Activated T-cell treated with anti-CD3 and anti-CD28 coated beads, Interleukin-2, amount 50 U/mL, for 48 hours (primary cell): Measurements from ENCODE around the gene SF1.

Source experiments
- DNase-seq, 2 experiments: peaks; one replicate each; pipeline ENCODE4 v3.0.0-alpha.2; 2020

SF1 gene

DNA sequence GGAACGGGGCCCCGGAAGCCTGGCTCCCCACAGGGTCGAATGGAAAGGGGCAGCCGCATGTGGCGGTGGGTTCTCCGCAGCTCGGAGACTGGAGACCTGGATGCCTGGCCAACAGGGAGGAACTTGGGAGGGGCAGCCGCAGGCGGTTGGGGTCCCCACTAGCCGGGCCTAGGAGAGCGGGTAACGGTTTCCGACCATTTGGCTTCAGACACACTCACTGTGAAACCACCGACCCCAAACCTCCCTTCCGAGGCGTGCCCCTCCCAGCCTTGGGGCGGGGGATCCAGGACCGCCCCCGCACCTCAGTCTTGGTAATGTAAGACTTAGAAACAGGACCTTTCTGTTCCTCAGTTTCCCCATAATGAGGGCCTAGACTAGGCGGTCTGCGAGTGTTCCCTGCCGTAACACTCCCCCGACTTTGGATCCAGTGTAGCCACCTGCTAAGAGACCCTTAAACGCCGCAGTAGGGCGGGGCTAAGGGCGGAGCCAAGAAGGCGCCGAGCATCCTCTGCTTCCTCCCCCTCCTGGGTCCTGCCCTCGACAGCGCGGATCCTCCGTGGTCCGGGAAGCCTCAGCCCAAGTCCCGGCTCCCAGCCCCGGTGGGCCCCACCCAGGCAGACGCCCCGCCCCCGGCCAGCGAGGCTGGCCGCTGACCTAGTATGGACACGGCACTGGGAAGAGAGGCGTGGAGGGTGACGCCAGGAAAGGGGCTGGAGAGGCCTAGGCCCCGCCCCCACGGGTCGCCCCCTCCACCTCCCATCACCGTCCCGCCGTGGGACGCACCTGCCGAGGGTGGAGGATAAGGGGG is 32.6 kb downstream of the SF1 start:
- peak; percentile 79 for DNase-seq

DNA sequence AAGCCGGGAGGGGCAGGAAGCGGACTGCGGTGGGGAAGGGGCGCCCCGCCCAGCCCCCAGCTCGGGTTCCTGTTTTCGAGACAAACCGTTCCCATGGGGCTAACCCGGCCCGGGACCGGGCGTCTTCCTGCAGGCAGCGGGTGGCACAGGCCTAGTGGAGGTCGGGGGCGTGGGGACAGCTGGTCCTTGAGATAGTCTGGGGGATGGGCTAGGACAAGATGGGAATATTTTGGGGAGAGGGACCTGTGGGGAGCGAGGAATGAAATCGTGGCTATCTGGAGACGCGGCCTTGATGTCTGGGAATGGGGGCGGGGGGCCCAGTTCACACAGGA is 33.2 kb downstream of the SF1 start:
- DNase-seq, result peak; percentile 62 to 65

DNA sequence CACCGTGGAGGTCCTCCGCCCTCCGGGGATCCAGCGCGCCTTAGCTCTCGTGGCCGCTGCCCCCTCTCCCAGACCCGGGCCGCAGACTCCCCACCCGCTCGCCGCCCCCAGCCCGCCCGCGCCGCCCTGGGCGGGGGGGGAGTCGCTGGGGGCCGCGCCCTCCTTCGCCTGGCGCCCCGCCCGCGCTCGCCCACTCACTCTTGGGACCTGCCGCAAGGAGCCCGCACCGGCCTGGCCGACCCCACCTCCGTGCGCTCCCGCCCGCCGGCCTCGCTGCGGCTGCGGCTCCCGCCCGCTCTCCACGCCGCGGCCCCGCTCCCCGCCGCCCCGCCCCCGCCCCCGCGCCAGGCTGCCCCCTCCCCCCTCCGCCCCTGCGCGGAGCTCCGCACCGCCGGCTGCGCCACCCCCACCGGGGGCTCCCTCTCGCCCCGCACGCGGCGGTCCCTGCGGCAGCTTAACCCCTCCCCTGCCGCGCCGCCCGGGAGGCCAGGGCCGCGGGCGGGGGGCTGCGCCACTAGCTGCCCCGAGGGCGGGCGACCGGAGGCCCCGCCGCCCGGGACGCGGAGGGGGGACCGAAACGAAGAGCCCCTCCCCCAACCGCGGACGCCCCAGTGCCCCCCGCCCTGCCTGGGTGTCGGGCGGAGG is 33.7 kb downstream of the SF1 start:
- no peak for DNase-seq

DNA sequence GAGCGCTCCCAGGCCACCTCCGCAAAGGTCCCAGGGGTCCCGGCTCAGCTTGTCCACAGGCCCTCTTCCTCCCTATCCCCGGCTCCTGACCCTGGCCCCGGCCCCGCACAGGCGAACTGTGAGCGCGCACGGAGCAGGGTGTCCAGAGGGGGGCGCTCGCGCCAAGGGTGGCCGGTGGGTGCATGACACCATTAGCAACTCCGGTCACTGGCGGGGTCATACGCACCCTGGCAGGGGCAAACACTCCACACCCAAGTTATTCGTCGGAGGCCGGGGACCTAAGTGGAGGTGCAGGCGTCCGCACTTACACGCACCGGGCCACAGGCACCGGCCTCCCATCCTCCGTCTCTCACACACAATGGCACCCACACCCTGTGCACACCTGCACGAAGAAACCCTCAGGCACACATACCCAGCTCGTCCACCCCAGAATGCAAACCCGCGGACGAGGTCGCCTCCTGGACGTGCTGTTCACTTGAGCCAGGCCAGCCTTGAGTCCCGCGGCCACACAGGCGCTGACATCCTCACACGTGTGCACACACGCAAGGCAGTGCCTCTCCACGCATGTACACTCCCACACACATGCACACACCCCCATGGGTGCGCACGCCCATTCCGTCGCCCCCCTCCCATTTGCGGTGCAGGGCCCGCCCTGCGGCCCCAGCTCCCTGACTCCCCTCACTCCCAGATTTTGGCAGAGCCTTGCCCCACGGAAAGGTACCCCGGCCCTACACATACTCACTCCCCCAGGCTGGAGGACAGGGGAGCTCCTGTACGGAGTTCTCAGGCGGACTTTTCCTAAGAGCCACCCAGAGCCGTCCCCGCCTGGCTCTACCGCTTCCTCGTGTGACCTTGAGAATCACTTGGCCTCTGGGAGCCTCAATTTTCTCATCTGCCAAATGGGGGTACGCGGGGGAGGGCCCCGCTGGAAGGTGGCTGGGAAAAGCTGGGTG is 34.5 kb downstream of the SF1 start, which contains the start of gene RASGRP2:
TSS of gene RASGRP2 (minus strand) at position 552 of the 953 bp plus-strand sequence. CDS start 1,276 bp downstream, outside the sequence.
- peak; percentile 84 to 88 for DNase-seq

DNA sequence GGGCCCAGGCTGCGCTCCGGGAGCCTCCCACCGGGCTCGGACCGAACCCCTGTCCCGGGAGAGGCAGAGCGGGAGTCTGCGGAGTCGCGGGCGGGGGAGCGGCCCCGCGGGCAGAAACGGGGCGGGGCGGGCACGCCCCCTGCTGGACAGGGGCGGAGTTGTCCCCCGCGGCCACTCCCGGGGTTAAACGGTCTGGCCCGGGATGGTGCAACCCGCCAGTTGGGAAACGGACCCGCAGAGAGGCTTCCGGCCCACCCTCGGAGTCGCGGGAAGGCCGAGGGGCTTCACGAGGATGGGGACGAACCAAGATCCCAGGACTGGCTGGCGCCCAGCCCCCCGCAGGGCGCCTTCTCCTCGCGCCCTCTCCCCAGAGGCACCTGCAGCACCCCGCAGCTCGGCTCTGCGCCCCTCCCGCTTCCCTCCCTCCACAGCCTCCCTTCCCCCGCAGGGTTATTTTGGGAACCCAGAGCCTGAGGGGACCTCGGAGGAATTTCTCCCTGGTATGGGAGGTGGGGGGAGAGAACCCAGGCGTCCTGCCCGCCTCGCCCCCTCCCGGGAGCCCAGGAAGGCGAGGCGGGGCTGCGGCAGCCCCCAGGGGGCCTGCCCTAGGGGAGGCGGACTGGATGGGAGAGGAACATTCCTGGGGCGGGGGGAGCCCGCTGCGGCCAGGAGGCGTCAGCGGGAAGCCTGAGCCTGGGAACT is 35.3 kb downstream of the SF1 start:
- DNase-seq, result peak; percentile 87 to 90

DNA sequence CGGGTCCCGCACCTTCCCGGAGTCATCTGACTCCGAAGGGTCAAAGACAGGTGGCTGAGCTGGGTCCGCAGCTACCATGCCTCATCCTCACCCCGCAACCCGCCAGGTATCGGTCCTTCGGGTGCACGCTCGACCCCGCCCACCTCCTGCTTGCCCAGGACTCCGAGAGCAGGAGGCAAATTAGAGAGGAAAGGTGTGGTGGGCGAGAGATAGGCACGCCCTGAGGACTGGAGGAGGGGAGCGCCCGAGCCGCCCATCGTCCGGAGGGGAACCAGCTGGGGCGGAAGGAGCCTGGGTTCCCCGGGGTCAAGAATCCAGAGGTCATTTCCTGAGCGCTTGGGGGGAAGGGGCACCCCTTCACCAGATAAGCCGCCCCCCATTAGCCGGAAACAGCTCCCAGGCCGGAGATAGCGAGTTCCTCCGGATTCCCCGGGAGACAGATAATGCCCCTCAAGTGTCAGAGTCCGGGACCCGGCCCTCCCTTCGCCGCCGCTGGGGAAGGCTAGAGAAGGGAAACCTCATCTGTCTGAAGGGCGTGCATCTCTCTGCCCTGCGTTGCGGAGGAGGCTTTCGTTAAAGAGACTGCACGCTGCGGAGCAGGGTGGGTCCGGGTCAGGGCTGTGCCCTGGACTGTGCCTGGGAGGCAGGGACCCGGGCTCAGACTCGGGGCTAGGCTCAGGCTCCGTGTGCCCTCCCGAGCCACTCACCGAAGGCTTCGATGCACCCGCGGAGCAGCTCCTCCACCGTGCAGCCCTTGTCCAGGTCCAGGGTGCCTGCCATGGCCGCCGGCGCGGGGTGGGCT is 36.1 kb downstream of the SF1 start:
- no peak for DNase-seq

DNA sequence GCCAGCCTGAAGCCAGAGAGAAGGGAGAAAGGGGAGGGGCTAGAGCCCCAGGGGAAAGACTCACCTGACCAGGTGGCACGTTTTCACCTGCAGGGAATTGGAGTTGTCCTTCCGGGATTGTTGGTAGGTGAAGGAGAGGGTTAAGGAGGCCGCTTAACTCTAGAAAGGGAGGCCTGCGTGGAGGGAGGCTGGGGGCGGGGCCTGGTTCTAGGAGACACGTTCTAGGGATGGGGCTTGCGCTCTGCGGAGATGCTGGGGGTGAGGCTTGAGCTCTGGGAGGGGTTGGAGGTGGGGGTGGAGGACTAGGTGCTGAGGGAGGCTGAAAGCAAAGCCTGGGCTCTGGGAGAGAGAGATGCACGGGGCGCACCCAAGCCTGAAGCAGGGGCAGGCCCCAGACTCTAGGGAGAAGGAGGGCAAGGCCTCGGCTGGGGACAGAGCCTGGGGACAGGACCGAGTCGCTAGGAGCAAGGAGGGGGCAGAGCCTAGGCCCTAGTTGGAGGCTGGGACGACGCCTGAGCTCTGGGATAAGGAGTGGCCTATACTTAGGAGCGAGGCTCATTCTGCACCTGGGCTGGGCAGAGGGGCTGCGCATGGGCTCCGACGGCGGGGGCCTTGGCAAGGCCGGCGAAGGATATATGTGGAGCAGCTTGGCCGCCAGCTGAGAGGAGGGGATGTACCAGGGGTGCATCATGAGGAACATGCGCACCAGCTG is 36.8 kb downstream of the SF1 start:
- DNase-seq, result no peak

DNA sequence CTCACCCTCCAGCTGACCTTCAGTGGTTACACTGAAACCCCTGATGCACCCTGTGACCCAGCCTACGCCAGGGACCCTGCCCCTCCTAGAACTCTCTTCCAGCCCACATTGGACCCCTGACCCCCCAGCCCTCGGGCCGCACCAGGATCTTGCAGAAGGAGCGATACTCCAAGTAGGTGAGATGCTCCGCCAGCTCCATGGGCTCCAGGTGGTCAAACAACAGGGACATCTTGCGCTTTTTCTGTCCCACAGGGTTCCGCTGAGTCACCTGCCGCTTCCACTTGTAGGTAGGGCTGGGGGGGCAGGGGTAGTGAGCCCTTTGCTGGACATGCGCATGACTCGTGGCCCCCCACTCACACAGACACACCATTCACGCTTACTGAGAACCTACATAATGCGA is 38.5 kb downstream of the SF1 start:
- DNase-seq, result no peak

DNA sequence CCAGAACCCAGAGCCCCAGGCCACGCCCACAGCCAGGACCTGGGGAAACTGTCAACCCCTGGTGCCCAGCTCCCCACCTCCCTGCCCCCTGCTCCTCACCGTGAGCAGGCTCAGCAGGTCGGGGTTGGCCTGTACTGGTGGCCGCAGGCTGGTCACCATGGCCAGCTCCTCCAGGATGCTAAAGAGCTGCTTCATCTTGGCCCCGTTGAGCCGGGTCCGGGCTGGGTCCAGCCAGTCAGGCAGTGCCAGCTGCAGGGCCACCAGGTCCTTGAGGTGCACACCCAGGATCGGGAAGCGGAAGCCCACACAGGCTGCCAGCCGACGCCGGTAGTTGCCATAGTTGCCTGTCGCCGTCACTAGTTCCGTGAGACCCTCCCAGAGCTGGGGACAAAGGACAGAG is 41.7 kb downstream of the SF1 start:
- DNase-seq, result no peak

DNA sequence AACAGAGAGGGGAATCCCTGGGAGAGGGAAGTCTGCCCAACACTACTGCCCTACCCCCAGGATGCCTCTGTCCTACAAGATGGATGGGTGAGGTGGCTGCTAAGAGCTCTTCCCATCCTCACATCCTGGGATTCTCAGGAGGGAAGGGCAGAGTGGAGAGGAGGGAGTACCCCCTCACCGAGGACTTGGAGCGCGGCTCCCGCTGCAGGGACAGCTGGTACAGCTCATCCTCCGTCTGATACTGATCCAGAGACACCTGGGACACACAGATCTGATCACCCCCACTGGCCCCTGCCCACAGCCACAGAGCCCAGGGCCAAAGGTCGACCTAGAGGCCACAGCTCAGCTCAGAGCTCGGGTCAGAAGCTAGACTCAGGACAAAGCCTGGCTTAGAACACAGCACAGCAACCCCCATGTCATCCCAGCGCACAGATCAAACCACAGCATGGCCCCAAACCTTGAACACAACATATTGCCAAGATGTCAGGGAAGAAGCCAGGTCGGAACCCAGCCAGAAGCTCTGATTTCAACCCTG is 42.5 kb downstream of the SF1 start:
- no peak for DNase-seq

DNA sequence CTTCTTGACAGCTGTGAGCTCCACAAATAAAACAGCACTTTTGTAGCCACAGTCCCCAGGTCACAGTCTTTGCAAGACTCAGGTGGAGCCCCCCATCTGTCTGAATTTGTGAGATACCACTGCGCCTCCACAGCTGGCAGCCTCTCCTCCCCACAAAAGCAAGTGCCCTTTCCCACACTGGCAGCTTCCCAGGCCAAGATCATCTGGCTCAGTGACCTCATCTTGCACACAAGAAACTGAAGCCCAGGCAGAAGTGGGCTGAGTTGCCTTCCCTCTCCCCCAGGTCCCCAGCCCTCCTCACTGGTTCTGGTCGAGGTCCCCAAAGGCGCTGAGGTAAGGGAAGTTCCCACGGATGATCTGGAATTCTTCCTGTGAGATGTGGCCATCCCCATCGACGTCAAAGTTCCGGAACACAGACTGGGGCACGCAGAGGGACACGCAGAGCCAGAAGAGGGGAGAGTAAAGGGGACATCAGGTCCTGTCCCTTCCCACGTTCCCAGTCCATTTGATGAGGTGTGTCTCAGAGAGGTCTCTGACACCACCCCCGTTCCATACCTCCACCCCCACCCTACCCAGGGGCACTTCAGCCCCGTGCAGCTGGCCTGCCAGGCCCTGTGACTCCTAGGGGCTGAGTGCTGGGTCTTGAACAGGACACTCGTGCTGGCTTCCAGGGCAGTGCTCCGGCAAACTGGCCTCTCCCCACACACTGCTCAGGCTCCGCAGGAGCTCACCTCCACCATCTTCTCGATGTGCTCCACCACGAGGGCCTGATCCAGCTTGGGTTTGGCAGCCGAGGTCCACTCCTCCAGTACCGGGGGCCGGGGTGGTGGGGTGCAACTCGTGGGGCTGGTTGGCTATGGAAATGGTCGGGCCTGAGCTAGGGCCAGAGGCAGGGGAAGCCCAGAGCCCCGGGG is 43.3 kb downstream of the SF1 start:
- DNase-seq, result no peak

DNA sequence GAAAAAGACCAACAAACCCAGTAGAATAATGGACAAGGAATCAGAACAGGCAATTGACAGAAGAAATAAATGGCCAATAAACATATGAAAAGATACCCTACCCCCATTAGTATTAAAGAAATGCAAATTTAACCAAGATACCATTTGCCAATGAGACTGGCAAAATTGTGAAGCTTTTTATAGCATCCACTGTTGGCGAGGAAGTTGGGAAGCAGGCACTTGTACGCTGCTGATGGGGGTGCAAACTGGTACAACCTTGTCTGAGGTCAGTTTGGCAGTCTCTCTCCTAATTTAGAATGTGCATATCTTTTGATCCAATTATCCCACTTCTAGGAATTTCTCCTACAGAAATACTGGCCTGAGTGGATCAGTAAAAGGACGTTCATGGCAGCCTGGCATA is 46.7 kb downstream of the SF1 start:
- no peak for DNase-seq

DNA sequence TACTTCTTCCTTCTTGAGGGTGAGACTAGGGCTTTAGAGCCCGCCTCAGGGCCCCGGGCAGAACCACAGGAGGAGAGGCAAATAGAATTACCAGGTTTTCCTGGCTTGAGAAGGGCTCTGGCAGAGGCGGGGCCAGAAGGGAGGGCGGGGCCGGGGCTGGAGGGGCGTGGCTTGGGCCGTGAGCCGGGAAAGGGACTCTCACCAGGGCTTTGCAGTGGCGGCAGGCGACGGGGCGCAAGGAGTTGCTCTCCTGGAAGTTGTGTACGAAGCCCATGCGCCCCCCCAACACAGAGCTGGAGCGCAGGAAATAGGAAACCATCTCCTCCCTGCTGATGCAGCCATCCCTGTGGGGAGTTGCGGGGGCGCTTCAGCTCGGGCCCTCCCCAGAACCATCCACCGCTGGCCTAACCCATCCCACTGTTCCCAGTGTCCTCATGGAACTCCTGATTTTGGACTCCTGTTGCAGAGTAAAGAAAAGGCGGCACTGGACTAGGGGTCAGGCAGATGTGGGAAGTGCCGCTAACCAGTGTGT is 48.4 kb downstream of the SF1 start:
- peak; percentile 54 to 56 for DNase-seq

DNA sequence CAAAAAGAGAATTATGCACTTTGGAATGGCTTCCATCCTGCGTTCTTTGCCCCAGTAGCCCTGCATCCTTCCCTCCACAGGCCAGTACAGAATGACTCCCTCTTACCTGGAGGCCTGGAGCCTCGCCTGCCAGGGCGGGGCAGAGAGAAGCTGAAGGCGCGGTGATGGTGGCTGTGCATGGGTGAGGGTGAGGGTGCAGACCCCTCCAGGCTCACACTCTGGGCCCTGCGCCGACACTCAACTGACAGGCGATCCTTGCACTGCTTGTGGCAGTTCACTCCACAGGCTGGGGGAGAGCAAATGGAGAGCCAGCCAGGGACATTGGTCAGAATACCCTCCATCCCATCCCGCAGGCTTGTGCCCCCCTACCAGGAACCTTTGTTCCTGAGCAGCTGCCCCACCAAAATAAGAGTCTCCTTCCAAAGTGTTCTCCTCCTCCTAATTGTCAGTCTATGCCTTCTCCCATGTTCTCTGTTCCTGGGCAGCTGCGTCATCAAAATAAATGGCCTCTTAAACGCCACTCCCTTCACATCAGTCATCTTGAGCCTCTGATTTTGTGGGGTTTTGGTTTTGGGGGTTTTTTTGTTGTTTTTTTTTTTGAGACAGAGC is 49.5 kb downstream of the SF1 start:
- DNase-seq, result no peak

DNA sequence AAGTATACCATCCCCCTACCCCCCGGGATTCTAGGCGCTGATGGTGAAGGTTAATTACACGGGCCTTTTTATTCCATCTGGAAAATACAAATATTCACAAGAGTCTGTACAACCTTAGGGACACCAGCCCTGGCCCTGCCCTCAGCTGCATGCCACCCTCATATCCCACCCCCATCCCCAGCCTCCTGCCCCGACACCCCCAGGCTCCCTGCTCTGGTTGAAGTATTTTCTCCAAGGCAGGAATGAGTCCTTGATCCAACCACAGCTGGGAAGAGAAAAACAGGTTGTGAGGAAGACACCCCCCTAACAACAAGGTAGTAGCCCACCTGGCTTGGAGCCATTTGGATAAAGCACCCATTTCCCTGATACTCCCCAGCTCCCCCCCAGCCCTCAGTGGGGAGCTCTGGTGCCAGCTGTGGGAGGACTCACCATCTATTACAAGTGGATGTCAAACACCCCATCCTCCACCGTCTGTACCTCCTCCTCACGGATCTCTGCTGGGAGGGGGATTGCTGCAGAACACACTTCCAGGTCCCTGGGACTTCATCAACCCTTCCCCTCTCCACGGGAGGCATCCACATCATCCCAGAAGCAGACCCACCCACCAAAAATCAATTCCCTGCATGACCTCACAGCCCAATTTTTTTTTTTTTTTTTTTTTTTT is 51.3 kb downstream of the SF1 start:
- DNase-seq, result no peak

DNA sequence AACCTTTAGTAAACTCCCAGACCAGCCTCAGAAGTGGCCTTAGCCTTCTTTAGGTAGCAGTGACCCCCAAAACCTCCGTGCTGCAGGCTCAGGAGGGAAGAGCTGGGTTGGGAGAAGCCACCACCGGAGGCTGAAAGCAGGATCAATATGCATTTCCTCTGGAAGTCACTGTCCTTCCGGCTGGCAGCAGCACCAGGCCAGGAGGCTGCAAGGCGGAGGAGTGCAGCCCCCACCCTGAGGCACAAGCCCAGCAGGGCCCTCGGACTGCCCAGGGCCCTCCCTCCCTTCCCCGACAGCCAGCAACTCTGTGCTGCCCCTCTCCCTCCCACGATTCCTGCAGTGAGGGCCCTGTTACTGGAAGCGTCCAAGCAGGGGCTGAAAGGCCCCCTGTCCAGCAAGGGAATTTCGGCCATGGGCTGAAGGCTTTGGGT is 52.1 kb downstream of the SF1 start:
- no peak for DNase-seq

DNA sequence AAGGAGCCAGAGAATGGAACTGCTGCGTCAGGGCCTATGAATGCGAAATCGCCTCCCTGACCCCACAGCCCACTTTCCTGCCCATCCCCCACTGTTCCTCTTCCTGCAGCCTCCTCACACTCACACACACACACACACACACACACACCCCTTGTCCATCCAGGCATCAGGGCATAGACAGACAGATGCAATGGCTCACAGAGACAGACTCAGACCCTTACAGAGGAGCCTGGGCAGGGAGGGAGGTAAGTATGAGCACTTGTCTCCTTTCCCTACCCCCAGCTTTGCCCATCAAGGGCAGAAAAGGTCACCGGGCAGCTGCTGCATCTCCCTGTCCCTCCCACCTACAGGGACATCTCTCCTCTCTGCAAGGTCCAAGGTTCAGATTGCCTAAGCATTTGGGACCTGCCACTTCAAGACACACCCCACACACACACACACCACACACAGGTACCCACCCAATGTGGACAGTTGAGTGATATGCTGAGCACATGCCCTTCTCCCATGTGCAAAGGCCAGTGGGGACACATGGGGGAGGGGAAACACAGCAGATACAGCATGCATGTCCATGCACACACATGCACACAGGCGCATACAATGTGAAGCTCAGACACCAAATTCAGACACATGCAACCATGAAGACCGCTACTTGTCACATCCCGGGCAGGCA is 53.3 kb downstream of the SF1 start:
- no peak for DNase-seq
